HEK293 (cell line): ENCODE data around the gene IGFBP4.

ENCODE experiments used
- GLIS1 ChIP-seq: fragments of 450-650 bp; formaldehyde crosslinking; IDR thresholded peaks from 2 replicates; pipeline ENCODE4 v1.5.1; 2016; ENCODE audit warnings: missing biosample characterization, missing genetic modification characterization
- HOXA7 ChIP-seq: sonication (generic); formaldehyde crosslinking; IDR thresholded peaks from 2 replicates; pipeline ENCODE4 v1.8.1; 2022; ENCODE audit warnings: missing genetic modification reagents, borderline replicate concordance
- IKZF3 ChIP-seq: fragments of 450-650 bp; IDR thresholded peaks from 2 replicates; pipeline ENCODE4 v1.5.0; 2018; ENCODE audit warnings: missing biosample characterization, mild to moderate bottlenecking, missing genetic modification characterization, moderate library complexity
- KLF8 ChIP-seq: fragments of 450-650 bp; formaldehyde crosslinking; IDR thresholded peaks from 2 replicates; pipeline ENCODE4 v1.5.1; 2016; ENCODE audit warnings: missing biosample characterization, missing genetic modification characterization
- PRDM10 ChIP-seq: fragments of 450-650 bp; formaldehyde crosslinking; IDR thresholded peaks from 2 replicates; pipeline ENCODE4 v1.5.1; 2016; ENCODE audit warnings: missing biosample characterization, missing genetic modification characterization
- REST ChIP-seq: fragments of 450-650 bp; formaldehyde crosslinking; IDR thresholded peaks from 2 replicates; pipeline ENCODE4 v1.5.1; 2016; ENCODE audit warnings: missing biosample characterization, missing genetic modification characterization
- YY1 ChIP-seq: fragments of 450-650 bp; formaldehyde crosslinking; IDR thresholded peaks from 2 replicates; pipeline ENCODE4 v1.5.1; 2018; ENCODE audit warnings: missing biosample characterization, missing genetic modification characterization
- ZBTB17 ChIP-seq: fragments of 450-650 bp; formaldehyde crosslinking; IDR thresholded peaks from 2 replicates; pipeline ENCODE4 v1.5.1; 2016; ENCODE audit warnings: missing biosample characterization, missing genetic modification characterization
- ZBTB48 ChIP-seq: fragments of 450-650 bp; formaldehyde crosslinking; IDR thresholded peaks from 2 replicates; pipeline ENCODE4 v1.5.1; 2016; ENCODE audit warnings: missing biosample characterization, missing genetic modification characterization
- ZBTB8A ChIP-seq: fragments of 450-650 bp; formaldehyde crosslinking; IDR thresholded peaks from 2 replicates; pipeline ENCODE4 v1.5.1; 2016; ENCODE audit warnings: missing biosample characterization, missing genetic modification characterization
- ZFP69B ChIP-seq: fragments of 450-650 bp; formaldehyde crosslinking; IDR thresholded peaks from 2 replicates; pipeline ENCODE4 v1.5.1; 2016; ENCODE audit warnings: missing biosample characterization, missing genetic modification characterization
- ZNF202 ChIP-seq: fragments of 450-650 bp; formaldehyde crosslinking; IDR thresholded peaks from 2 replicates; pipeline ENCODE4 v1.5.1; 2016; ENCODE audit warnings: missing biosample characterization, missing genetic modification characterization, borderline replicate concordance
- ZNF311 ChIP-seq: fragments of 450-650 bp; formaldehyde crosslinking; IDR thresholded peaks from 2 replicates; pipeline ENCODE4 v1.5.1; 2017; ENCODE audit warnings: missing biosample characterization, missing genetic modification characterization, borderline replicate concordance
- ZNF354C ChIP-seq: fragments of 450-650 bp; formaldehyde crosslinking; IDR thresholded peaks from 2 replicates; pipeline ENCODE4 v1.5.1; 2016; ENCODE audit warnings: missing biosample characterization, missing genetic modification characterization, low read depth, borderline replicate concordance
- ZNF366 ChIP-seq: fragments of 450-650 bp; formaldehyde crosslinking; conservative IDR thresholded peaks from 2 replicates; pipeline ENCODE4 v1.5.1; 2016; ENCODE audit warnings: missing biosample characterization, missing genetic modification characterization
- ZNF449 ChIP-seq: fragments of 450-650 bp; formaldehyde crosslinking; IDR thresholded peaks from 2 replicates; pipeline ENCODE4 v1.5.1; 2017; ENCODE audit warnings: missing biosample characterization, mild to moderate bottlenecking, missing genetic modification characterization, moderate library complexity
- ZNF561 ChIP-seq: fragments of 450-650 bp; IDR thresholded peaks from 2 replicates; pipeline ENCODE4 v1.5.1; 2018; ENCODE audit warnings: missing biosample characterization, missing genetic modification characterization, borderline replicate concordance
- ZNF645 ChIP-seq: fragments of 450-650 bp; formaldehyde crosslinking; IDR thresholded peaks from 2 replicates; pipeline ENCODE4; 2016; ENCODE audit warnings: missing biosample characterization, missing genetic modification characterization
- ZNF660 ChIP-seq: fragments of 450-650 bp; IDR thresholded peaks from 2 replicates; pipeline ENCODE4 v1.5.1; 2018; ENCODE audit warnings: missing biosample characterization, mild to moderate bottlenecking, missing genetic modification characterization
- ZNF692 ChIP-seq: fragments of 450-650 bp; formaldehyde crosslinking; IDR thresholded peaks from 2 replicates; pipeline ENCODE4 v1.5.1; 2016; ENCODE audit warnings: missing biosample characterization, missing genetic modification characterization
- ZNF707 ChIP-seq: fragments of 450-650 bp; formaldehyde crosslinking; IDR thresholded peaks from 2 replicates; pipeline ENCODE4 v1.5.1; 2016; ENCODE audit warnings: missing biosample characterization, missing genetic modification characterization
- ZNF76 ChIP-seq: fragments of 450-650 bp; formaldehyde crosslinking; IDR thresholded peaks from 2 replicates; pipeline ENCODE4; 2016; ENCODE audit warnings: low read depth, missing biosample characterization, missing genetic modification characterization, borderline replicate concordance
- ZNF777 ChIP-seq: fragments of 450-650 bp; formaldehyde crosslinking; IDR thresholded peaks from 2 replicates; pipeline ENCODE4 v1.5.1; 2017; ENCODE audit warnings: missing biosample characterization, missing genetic modification characterization, borderline replicate concordance
- ZNF785 ChIP-seq: fragments of 450-650 bp; formaldehyde crosslinking; IDR thresholded peaks from 2 replicates; pipeline ENCODE4 v1.5.1; 2016; ENCODE audit warnings: missing biosample characterization, missing genetic modification characterization
- ZSCAN30 ChIP-seq: fragments of 450-650 bp; IDR thresholded peaks from 2 replicates; pipeline ENCODE4 v1.5.1; 2018; ENCODE audit warnings: missing biosample characterization, mild to moderate bottlenecking, missing genetic modification characterization, moderate library complexity
- TF ChIP-seq, protein P1 (sequence below): fragments of 450-650 bp; formaldehyde crosslinking; IDR thresholded peaks from 2 replicates; pipeline ENCODE4 v1.5.1; 2017; ENCODE audit warnings: missing biosample characterization, missing genetic modification characterization

The IGFBP4 gene

GRCh38 chr17:40417609-40418427, 25.4 kb upstream of the IGFBP4 start, which contains the start of gene TOP2A (continued):
- TF ChIP-seq HOXA7 (CRISPR knock-in tag) = no peak
- 0 out of 2 replicates have a peak, but pooled peaks have one; percentile 29 for TF ChIP-seq ZNF692 (tag by site-specific recombination)
- TF ChIP-seq ZNF202 = no peak
- TF ChIP-seq ZNF311 (tag by site-specific recombination) = no peak
- peak; percentile 85 for TF ChIP-seq ZBTB17 (tag by site-specific recombination)
- TF ChIP-seq ZBTB8A (tag by site-specific recombination) = peak; percentile 34; the same call in 1 of the 2 replicates
- 0 out of 2 replicates have a peak, but pooled peaks have one; percentile 37 for TF ChIP-seq ZNF785 (tag by site-specific recombination)
- TF ChIP-seq ZNF561 (tag by site-specific recombination) = 0 out of 2 replicates have a peak, but pooled peaks have one; percentile 22
- no peak; the same call in 1 of the 2 replicates for TF ChIP-seq ZBTB48 (tag by site-specific recombination)
- no peak for TF ChIP-seq ZNF354C
- peak; percentile 99 for TF ChIP-seq IKZF3 (tag by site-specific recombination)
- peak; percentile 17; the same call in 1 of the 2 replicates for TF ChIP-seq ZNF76 (tag by site-specific recombination)
- TF ChIP-seq ZNF707 (tag by site-specific recombination) = no peak
- 0 out of 2 replicates have a peak, but pooled peaks have one; percentile 37 for TF ChIP-seq ZSCAN30 (tag by site-specific recombination)
- TF ChIP-seq REST (tag by site-specific recombination) = peak; percentile 45; the same call in 1 of the 2 replicates
- TF ChIP-seq, protein P1, sequence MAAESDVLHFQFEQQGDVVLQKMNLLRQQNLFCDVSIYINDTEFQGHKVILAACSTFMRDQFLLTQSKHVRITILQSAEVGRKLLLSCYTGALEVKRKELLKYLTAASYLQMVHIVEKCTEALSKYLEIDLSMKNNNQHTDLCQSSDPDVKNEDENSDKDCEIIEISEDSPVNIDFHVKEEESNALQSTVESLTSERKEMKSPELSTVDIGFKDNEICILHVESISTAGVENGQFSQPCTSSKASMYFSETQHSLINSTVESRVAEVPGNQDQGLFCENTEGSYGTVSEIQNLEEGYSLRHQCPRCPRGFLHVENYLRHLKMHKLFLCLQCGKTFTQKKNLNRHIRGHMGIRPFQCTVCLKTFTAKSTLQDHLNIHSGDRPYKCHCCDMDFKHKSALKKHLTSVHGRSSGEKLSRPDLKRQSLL (tag by site-specific recombination) = no peak
- TF ChIP-seq ZNF777 = peak; percentile 40; the same call in 1 of the 2 replicates
- no peak for TF ChIP-seq ZNF449
- TF ChIP-seq ZNF660 (tag by site-specific recombination) = peak; percentile 13; the same call in 1 of the 2 replicates
- TF ChIP-seq PRDM10 (tag by site-specific recombination) = peak; percentile 99
- 0 out of 2 replicates have a peak, but pooled peaks have one; percentile 12 for TF ChIP-seq ZFP69B
- TF ChIP-seq GLIS1 (tag by site-specific recombination) = 0 out of 2 replicates have a peak, but pooled peaks have one; percentile 28
- no peak for TF ChIP-seq ZNF645 (tag by site-specific recombination)
- peak; percentile 81 for TF ChIP-seq ZNF366 (tag by site-specific recombination)
- 0 out of 2 replicates have a peak, but pooled peaks have one; percentile 22 for TF ChIP-seq KLF8 (tag by site-specific recombination)
- peak; percentile 55; the same call in 1 of the 2 replicates for TF ChIP-seq YY1
